Ishikawa (cell line): ENCODE measurements around the gene NRDC.

Experiments used
- CEBPB ChIP-seq: IDR thresholded peaks from 2 replicates; pipeline ENCODE4 v1.6.1; 2012
- CREB1 ChIP-seq: IDR thresholded peaks from 2 replicates; pipeline ENCODE4 v1.6.1; 2012; ENCODE audit warnings: low read depth
- EGR1 ChIP-seq: IDR thresholded peaks from 2 replicates; pipeline ENCODE4 v1.6.1; 2012
- EP300 ChIP-seq: IDR thresholded peaks from 2 replicates; pipeline ENCODE4 v1.6.1; 2012; ENCODE audit warnings: borderline replicate concordance
- FOXM1 ChIP-seq: IDR thresholded peaks from 2 replicates; pipeline ENCODE4 v1.6.1; 2012; ENCODE audit warnings: low read depth, borderline replicate concordance
- MAX ChIP-seq: IDR thresholded peaks from 2 replicates; pipeline ENCODE4 v1.6.1; 2012
- NFIC ChIP-seq: IDR thresholded peaks from 2 replicates; pipeline ENCODE4 v1.6.1; 2012
- RAD21 ChIP-seq: IDR thresholded peaks from 2 replicates; pipeline ENCODE4 v1.6.1; 2012; ENCODE audit warnings: low read depth
- REST ChIP-seq: IDR thresholded peaks from 2 replicates; pipeline ENCODE4 v1.6.1; 2012; ENCODE audit warnings: low read depth, mild to moderate bottlenecking
- TAF1 ChIP-seq: IDR thresholded peaks from 2 replicates; pipeline ENCODE4 v1.6.1; 2012; ENCODE audit warnings: low read depth, mild to moderate bottlenecking
- TCF12 ChIP-seq: IDR thresholded peaks from 2 replicates; pipeline ENCODE4 v1.6.1; 2012; ENCODE audit warnings: low read depth
- TEAD4 ChIP-seq: IDR thresholded peaks from 2 replicates; pipeline ENCODE4 v1.6.1; 2012
- USF1 ChIP-seq: IDR thresholded peaks from 2 replicates; pipeline ENCODE4 v1.6.1; 2012
- YY1 ChIP-seq: IDR thresholded peaks from 2 replicates; pipeline ENCODE4 v1.6.1; 2012; ENCODE audit warnings: low read depth
- ZBTB7A ChIP-seq: IDR thresholded peaks from 2 replicates; pipeline ENCODE4 v1.6.1; 2012; ENCODE audit warnings: low read depth

Gene NRDC

GRCh38 chr1:51758310-51758709 is 120.2 kb downstream of the NRDC start:
- TF ChIP-seq RAD21 (no peak), CEBPB (no peak), REST (no peak)

GRCh38 chr1:51756290-51756689 is 122.2 kb downstream of the NRDC start:
- no peak for TF ChIP-seq EGR1
- no peak for TF ChIP-seq TEAD4
- no peak for TF ChIP-seq CREB1
- TF ChIP-seq USF1, result no peak
- no peak for TF ChIP-seq MAX

- TF ChIP-seq USF1 (no peak), CEBPB (no peak), EGR1 (no peak), EP300 (no peak)
These were observed 123.1 kb downstream of the NRDC start for GRCh38 chr1:51755437-51755836.

- TF ChIP-seq FOXM1 (no peak), USF1 (no peak), CEBPB (no peak), MAX (no peak), EGR1 (no peak), TEAD4 (no peak), TCF12 (no peak), TAF1 (no peak), EP300 (no peak), YY1 (no peak)
These were observed 123.9 kb downstream of the NRDC start for GRCh38 chr1:51754666-51755065.

- TF ChIP-seq REST (no peak), CREB1 (no peak), USF1 (no peak), TCF12 (no peak), EGR1 (no peak), TAF1 (no peak)
These were observed 124.6 kb downstream of the NRDC start for GRCh38 chr1:51753969-51754368.

- TF ChIP-seq YY1, result no peak
- TF ChIP-seq TAF1, result no peak
- TF ChIP-seq NFIC, result no peak
- no peak for TF ChIP-seq USF1
- no peak for TF ChIP-seq CEBPB
- TF ChIP-seq ZBTB7A, result no peak
- no peak for TF ChIP-seq EP300
- no peak for TF ChIP-seq TCF12
- no peak for TF ChIP-seq MAX
- TF ChIP-seq CREB1, result no peak
- TF ChIP-seq REST, result no peak
These were observed 126.2 kb downstream of the NRDC start for GRCh38 chr1:51752073-51752948.
